Stimulated activated CD4-positive, alpha-beta T cell treated with anti-CD3 and anti-CD28 coated beads, Interleukin-1b, Interleukin-23, amount 100 ng/mL, for 1 hour (primary cell): ENCODE data around the gene SLC4A5.
"Not testable (repeated sequence)": the region's sequence is repeated elsewhere in the genome, so short reads cannot be mapped to it uniquely, and the experiment has no call there.

Source experiments
- DNase-seq, 2 donors: peaks; one replicate each; pipeline ENCODE4 v3.0.0-alpha.2; 2020; ENCODE audit warnings: low read depth in 2 of 2

SLC4A5 gene

DNA sequence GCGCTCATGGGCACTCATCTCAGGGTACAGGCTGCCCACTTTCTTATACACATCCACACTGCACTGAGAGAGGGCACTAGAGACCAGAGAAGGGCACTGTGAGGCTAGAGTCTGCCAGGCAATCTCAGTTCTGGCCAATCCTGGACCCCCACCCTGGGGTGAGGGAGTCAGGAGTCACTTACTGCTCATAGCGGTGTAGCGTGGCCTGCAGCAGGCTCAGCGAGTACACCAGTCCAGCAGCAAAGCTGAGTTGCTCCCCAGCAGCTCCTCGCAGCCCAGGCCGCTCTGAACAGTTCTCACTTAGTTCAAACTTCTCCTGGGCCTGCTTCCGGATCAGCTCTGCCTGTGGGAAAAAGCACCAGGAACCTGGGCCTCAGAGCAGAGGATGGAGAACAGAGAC lies 24.6 kb upstream of the SLC4A5 start:
- DNase-seq: no peak

DNA sequence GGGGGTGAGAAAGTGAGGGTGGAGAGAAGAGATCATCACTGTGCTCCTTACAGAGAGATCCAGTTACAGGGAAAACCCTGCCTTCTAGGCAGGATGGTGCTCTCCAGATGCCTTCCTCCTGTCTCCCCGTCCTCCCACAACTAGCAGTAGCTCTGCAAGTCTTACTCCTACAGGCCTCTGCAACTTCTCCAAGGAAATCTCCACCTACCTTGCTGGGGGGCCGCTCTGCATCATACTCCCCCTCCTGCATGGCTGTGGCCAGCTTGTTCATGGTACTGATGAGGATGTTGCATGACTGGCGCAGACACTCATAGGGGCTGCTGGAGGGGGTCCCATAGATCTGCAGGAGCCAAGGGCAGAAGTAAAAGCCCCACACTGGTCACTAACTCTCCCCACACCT lies 22.8 kb upstream of the SLC4A5 start:
- DNase-seq: no peak

DNA sequence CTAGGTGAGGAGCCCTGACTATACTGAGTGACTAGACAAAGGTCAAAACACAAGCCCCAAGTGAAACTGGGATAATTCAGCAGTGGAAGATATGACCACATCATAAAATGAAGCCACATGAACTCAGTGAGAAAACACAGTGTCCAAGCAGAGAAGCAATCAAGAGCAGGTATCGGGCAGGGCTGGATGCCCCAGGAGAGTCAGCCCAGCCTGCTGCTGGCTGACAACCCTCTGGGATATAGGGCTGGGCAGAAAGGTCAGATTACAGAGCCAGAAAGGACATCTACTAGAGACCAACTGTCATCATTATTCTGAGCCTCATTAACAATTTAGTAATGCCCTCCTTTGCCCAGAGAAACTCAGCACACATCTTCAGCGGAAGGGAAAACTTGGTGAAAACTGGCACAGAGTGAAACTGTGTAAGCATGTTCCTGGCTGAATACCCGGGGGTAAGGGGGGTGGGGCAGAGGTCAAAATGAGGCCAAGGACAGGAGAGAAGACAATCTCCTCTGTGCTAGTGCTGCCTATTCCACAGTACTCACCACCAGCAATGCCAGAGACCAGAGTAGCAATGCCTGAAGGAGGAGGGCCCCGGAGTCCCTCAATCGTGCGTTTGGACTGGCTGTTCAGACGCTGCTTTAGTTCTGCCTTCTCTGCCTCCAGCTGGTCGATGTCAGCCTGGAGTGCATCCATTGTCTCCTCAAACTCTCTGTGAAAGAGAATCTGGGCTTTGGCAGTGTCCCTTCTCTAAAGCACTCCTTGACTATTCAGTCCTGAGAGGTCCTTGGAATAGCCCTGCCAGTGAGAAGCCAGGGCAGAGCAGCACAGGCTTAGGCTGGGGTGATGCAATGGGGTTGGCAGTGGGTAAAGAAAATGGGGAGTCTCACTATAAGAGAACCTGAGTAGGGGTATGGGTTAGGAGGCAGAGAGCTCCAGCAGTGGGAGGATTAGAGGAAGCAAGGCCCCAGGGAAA lies 21.6 kb upstream of the SLC4A5 start:
- no peak for DNase-seq

DNA sequence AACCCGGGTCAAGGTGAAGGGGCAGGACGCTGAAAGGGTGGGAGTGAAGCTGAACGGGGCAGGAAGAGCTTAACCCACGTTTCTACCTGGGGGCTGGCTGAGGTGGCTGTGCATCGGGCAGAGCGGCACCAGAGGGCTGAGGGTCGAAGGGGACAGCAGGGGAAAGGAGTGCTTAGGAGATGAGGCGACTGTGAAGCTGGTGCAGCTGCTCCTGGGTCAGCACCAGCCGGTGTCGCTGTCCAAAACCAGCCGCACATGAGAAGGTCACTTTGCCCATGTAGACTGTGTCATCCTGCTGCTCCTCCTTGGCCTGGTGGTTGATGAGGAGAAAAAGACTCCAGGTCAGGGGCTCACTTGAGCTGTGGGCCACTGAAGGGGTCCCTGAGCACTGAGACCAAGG lies 18.1 kb upstream of the SLC4A5 start:
- DNase-seq: no peak

DNA sequence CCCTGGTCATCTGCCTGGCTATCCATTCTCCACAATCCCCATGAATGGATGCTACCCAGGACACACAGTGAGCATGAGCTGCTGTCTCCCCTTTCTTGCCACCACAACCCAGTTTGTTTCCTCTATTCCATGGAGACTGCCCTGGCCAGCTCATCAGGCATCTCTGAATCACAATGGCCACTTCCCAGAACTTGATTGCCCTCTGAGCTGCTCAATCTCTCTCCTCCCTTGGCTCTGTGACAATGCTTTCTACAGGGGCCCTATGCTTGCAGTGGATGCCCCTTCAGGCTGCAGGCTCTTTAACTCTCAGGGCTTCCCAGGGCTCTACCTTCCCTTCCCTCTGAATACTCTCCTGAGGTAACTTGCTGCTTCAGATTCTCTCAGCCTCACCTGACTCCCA lies 14.4 kb upstream of the SLC4A5 start:
- no peak for DNase-seq

DNA sequence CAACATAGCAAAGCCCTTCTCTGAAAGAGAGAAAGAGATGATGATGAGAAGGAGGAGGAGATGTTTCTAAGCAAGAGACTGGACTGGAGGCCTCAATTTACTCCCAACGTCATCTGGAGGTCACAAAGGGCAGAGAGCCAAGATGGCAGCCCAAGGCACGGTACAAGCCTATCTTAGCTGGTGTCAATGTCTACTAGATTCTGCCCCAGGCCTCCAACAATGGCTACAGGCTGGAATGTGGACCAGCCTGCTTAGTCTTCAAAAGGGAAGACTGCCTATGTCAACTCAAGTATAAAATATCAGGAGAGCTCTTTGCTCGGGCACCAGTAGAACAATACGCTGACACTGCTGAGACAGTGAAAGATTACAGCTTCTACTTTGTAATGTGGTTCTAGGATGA lies 6.7 kb upstream of the SLC4A5 start:
- no peak for DNase-seq

DNA sequence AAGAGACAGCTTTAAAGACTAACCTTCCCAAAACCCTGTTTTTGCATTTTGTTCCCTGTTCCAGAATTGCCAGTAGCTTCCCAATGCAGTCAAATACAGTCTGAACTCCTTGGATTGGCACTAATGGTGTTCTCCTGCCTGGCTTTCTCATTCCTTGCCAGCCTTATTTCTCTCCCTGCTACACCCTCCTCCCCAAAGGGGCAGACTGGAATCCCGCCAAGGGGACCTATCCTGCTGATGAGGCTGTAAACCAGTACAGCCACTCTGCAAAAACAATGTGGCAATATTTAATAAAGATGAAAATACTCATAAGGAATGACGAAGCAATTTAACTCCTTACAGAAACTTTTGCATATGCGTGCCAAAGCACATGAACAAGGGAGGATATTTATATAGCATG lies 4.5 kb upstream of the SLC4A5 start:
- DNase-seq: no peak

DNA sequence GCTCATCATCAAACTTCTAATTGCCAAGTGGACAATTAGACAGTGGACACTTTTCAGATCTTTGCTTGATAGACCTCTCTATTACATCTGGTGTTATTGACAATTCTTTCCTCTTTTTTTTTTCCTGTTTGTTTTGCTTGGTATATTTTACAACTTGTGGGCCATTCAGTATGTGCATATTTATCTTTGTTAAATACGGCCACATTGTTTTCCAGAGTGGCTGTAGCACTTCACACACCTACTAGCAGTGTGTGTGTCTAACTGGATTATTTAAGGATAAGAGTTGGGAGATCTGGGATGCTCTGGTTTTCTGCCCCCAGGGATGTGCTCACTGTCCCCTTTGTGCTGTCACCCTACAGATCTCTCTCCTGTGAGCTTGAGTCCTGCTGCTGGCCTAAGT lies 4.1 kb upstream of the SLC4A5 start:
- DNase-seq: no peak

DNA sequence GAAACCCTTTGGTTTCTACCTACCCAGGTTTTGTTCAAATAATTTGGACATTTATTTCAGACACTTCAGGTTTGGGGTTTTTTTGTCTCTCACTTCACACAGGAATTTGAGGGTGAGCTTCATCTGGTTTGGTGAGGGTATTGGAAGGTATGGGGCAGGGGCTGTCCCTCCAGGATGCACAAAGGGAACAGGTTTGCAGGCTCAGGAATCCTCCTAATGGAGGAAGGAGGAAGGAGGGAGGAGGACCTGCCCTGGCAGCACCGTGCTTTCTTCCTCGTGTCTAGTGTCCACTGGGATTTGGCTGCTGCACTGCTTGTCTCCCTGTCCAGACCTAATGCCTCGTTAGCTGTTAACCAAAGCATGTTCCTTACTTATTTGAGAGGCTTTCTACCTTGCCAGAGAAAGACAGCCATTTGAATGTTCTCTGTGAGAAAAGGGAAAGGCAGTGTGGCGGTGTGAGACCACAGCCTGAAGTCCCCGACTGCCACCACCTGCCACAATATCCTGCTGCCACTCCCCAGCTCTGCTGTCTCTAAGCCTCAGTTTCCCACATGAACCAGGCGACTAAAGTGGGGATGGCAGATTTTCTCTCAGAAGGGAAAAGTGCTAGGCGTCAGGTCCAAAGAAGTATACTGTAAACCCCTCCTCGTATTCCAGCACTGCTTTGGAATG lies 2.2 kb upstream of the SLC4A5 start:
- DNase-seq: no peak

DNA sequence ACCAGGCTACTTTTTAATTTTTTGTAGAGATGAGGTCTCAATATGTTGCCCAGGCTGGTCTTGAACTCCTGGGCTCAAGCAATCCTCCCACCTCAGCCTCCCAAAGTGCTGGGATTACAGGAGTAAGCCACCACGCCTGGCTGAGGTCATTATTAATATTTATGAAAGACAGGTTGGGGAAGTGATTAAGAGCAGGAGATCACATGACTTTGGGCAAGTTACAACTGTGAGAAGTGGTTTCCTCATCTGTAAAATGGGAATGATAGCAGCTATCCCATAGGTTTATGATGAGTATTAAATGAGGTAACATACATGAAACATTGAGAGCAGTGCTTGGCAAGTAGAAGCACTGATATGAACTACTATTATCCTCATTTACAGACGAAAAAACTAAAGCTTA lies 7.0 kb downstream of the SLC4A5 start:
- DNase-seq: not testable (repeated sequence)

DNA sequence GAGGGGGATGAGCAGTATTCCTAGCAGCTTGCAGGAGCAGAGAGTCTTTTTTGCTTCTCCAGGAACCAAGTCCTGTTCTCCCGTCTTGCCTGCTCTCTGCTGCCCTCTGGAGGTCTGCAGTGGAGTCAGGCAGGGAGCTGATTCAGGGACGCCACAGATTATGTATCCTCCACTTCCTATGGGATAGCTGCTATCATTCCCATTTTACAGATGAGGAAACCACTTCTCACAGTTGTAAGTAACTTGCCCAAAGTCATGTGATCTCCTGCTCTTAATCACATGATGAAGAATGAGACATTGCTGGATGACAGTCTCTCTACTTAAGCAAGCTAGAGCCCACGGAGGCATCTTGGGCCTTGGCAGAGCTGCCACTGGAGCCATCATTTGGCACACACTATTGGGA lies 8.3 kb downstream of the SLC4A5 start:
- peak; percentile 41 to 61 for DNase-seq

DNA sequence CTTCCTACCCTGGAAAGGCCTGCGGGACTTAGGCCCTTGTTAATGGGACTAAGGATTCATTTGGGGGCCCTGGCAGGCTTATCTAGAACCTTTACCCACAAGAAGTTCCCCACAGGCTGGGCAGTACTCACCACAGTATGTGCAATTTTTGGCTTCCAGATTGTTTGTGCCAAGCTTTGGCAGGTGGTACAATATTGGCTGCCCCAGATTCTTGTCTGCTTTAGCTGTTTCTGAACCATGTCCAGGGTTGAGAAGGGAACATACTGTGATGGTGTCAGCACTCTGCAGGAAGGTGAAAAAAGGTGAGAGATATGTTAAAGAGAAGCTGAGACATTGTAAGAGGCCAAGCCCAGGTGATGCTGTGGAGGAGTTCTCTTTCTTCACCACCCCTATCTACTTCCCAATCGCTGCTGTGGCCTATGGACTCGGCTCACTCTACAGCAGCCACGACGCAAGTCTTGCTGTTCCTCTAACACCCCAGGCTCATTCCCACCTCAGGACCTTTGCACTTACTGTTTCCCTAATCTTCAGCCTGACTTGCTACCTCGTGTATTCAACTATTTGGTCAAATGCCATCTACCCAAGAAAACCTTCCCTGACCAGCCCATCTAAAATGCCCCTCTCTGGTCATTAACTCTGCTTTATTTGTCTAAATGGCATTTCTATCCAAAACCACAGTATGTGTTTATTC lies 9.2 kb downstream of the SLC4A5 start:
- no peak for DNase-seq

DNA sequence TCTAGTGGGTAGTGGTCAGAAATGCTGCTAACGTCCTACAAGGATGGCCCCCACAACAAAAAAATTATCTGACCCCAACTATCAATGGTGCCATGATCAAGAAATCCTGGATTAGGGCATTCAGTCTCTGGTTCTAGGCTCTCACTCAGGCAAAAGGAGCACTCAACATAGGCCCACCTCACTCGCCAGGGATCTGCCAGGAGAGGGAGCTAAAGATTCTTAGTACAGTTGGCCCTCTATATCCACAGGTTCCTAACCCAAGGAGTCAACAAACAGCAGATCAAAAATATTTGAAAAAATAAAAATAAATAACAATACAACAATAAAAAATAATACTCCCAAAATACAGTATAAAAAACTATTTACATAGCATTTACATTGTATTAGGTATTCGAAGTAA lies 10.0 kb downstream of the SLC4A5 start:
- DNase-seq: no peak

DNA sequence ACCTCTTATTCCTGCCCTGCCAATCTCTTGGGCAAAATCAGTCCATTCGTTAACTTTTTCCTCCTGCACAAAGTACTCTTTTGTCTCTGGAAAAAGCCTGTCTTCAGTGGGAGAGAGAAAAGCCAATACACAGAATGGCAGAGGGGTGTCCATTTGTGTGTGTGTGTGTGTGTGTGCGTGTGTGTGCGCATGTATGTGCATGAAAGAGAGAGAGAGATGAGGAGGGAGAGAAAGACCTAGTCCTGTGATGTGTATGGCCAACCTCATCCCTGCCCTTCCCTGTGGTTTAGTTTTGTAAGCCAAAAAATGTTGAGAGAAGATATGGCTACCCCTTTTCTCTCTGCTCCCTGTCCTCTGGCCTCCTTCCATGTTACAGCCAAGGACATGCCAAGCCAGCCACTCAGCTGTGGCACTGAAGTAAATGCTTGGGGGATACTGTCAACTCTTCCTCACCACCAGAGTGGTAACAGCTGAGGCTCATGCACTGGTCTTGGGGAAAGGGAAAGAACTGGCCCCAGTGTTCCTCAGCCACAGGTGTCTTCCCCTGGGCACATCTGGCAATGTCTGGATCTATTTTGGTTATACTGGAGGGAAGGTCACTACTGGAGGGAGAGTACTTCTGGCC lies 10.6 kb downstream of the SLC4A5 start:
- DNase-seq: no peak

DNA sequence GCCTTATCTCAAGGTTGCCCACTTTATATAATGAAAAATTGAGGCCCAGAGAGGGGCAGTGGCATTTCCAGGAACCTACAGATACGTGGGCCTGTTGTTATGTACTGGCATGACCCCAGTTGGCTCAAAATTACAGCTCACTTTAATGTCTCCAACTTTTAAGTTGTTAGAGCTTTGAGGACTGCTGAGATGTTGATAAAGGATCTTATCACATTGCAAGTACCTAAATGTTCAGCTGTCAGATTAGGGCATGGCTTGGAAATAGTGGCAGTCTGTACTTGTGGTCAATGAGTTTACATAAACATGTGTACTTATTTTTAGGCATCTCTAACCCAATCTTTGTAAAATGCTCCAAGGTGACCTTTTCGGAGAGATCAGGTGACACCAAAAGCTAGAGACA lies 14.6 kb downstream of the SLC4A5 start:
- no peak for DNase-seq

DNA sequence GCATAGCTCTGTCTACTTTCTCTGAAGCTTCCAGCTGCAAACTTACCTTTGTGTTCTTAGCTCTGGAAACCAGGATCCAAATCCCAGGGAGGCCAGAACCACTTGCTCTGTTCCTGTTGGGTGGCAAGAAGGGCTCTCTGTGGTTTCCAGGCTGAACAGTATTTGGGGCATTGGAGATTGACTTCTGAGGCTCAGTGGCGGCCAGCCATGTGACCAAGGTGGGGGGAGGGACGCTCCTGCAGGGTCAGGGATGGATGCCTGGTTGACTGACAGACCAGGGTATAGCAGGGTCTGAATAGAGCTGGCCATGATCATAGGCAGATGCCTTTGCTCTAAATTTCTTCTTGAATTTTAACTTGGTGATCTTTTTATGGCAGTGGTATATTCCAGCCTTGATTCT lies 15.1 kb downstream of the SLC4A5 start:
- no peak for DNase-seq

DNA sequence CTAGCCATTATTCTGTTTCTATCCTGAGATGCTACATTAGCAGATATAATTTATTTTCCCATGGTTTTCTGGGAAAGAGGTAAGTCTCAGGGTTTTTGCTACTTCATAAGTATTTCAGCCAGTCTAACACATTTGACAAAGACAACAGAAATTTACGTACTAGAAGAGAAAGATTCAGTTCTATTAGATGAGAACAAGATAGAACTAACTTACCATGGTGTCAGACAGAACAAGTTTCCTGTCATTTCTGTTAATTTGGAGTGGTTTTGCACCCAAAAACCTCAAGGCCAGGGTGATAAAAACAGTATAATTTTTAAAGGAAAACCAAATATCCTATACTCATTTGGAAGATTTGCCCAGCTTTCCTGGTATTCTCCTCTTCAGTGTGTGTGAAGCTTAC lies 15.6 kb downstream of the SLC4A5 start:
- no peak for DNase-seq

DNA sequence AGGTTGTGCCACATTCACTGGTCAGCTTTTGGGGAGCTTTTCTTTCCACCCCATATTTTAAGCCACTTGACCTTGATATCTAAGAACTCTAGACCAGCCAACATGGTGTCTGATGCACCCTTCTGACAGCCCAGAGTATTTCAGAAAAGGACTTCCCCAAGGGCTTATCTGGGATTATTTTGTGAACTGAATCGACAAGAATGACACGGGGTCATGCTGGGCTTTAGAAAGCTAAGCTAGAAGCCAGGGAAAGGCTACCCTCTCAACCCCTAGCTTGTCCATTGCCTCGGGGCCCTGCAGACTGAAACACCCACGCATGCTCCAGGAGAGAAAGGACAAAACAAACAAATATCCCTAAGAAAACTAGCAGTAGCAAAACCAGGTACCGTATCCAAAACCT lies 16.0 kb downstream of the SLC4A5 start:
- DNase-seq: no peak

DNA sequence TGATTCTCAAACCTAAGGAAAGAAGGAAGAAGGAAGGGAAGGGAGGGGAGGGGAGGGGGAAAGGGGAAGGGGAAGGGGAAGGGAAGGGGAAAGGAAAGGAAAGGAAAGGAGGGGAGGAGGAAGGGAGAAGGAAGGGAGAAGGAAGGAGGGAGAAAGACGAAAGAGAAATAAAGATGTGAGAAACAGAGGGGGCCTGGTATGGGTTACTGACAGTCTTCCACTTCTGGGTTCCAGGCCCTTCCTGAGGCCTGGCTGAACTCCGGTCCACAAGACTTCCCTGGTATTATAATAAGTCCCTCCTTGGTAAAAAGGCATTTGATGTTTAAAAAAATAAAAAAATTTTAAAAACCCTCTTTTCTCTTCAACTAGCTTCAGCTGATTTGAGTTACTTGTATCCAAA lies 17.4 kb downstream of the SLC4A5 start:
- DNase-seq: no peak

DNA sequence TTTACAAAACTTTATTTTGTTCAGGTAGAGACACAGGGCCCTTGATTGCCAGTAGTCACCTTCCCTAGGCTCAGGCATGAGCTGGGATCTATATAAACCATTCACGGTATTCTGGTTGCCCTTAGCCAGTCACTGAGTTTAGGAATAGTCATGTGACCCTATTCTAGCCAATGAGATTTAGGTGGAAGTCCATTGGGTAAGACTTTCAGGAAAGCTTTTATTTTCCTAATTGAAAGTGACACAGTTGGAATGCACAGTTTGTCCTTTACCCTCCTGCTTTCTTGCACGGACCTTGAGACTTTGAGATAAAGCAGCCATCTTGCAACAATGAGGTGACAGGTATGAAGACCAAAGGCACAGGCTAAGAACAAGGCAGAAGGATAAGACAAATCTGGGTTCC lies 21.5 kb downstream of the SLC4A5 start:
- DNase-seq: no peak

DNA sequence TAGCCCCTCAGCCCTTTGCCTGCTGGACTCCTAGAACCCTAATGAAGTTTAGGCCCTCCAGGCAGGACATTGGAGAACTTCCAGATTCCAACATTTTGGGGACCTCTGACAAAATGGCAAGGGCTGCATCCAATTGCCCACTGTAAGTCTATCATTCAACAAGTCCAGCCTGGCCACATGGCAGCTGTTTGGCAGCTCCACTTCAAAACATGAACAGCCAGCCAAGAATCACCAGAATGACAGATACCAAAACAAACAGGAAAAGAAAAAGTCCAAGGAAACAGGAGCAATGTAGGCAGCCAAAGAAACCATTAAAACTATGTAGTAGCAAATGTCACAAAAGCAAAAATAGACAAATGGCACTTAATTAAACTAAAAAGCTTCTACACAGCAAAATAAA lies 25.5 kb downstream of the SLC4A5 start:
- DNase-seq: no peak

DNA sequence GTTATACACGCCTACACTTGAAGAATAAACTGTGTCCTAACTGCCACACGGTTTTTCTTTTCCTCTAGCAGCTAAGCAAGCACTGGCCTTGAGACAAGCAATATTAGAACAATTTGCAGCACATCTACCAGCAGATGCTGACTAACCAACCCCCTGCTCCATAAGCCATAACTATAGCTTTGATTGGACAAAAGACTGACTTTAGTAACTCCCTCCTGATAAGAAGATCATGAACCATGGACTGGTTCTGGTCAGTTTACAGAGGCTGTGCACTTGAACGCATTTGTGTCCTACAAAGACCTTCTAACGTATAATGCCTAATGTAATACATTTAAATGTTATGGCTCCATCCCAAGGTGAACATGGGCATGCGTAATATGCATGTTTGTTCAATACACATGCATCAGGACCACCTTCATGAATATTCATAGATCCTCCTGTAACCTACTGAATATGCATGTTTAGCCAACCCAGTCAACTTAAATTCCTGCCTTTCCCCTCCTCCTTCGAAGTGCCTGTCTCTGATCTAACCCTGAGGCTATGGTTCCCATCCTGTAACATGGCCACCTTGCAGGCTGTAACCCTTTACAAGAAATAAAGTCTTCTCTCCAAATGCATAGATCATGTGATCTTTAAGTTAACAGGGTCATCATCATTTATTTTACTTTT lies 26.5 kb downstream of the SLC4A5 start:
- no peak for DNase-seq
